GM21447 (cell line): ENCODE data around the gene FBXL13.
"Not testable (repeated sequence)": the region's sequence is repeated elsewhere in the genome, so short reads cannot be mapped to it uniquely, and the experiment has no call there.

Source experiments
- ATAC-seq: cut with Tn5 transposase; IDR thresholded peaks from one replicate; pipeline ENCODE4 v1.9.1; 2021; ENCODE audit not compliant: unreplicated experiment

FBXL13 gene

DNA sequence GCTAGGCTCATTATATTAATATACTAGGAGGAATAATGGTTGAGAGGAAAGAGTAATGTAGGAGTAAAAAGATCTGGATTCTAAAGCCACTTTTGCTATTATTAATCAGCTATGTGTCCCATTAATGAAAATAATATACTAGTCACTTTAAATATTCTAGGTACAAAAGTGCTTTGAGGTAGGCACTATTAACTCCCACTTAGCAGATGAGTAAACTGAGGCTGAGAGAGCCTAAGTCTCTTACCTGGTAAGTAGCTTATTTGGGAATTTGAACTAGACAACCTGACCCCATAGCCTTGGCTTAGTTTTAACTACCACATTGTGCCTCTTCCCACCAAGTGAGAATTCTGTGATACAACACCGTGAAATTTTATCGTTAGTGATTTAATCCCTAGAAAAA, 6.3 kb upstream of the FBXL13 start:
- ATAC-seq = no peak

DNA sequence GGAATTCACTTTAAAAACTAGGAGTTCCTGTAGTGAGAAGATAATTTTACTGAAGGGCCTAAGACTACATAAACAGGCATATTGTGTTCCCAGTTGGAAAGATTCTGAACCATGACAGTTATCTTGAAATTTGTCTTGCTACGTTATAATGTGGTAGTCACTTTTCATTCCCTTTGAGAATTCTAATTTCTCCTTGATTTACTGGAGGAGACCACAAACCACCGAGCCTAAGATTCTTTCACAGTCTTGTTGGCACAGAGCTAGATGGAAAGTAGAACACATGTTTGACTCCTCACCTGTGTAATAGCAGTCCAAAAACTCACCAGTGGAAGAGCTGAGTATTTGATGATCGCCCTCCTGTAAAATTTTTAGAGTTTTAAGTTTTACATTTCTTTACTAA, 5.2 kb upstream of the FBXL13 start:
- no peak for ATAC-seq

DNA sequence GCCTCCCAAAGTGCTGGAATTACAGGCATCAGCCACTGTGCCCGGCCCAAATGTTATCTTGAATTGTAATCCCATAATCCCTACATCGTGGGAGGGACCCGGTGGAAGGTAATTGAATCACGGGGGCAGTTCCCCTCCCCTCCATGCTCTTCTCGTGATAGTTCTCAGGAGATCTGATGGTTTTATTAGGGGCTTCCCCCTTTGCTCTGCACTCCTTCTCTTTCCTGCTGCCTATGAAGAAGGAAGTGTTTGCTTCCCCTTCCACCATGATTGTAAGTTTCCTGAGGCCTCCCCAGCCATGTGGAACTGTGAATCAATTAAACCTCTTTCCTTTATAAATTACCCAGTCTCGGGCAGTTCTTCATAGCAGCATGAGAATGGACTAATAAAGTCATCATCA, 3.6 kb upstream of the FBXL13 start:
- not testable (repeated sequence) for ATAC-seq

DNA sequence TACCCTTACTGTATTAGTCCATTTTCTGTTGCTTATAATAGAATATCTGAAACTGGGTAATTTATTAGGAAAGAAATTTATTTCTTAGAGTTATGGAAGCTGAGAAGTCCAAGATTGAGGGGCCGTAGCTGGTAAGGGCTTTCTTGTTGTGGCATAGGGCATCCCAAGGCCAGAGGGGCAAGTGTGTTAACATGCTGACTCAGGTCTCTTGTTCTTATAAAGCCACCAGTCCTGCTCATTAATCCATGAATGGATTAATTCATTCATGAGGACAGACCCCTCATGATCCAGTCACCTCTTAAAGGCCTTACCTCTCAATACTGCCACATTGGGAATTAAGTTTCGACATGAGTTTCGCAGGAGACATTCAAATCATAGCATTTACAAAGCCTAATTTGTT, 2.7 kb upstream of the FBXL13 start:
- no peak for ATAC-seq

DNA sequence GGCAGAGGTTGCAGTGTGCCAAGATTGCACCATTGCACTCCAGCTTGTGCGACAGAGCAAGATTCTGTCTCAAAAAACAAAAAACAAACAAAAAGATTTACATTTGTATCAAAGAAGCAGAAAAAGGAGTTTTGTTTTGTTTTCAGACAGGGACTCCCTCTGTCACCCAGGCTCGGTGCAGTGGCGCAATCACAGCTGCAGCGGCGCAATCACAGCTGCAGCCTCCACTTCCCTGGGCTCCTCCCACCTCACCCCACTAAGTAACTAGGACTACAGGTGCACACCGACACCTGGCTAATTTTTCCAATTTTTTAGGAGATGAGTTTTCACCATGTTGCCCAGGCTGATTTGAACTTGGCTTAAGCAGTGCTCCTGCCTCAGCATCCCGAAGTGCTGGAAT, 2.2 kb upstream of the FBXL13 start:
- ATAC-seq = no peak

DNA sequence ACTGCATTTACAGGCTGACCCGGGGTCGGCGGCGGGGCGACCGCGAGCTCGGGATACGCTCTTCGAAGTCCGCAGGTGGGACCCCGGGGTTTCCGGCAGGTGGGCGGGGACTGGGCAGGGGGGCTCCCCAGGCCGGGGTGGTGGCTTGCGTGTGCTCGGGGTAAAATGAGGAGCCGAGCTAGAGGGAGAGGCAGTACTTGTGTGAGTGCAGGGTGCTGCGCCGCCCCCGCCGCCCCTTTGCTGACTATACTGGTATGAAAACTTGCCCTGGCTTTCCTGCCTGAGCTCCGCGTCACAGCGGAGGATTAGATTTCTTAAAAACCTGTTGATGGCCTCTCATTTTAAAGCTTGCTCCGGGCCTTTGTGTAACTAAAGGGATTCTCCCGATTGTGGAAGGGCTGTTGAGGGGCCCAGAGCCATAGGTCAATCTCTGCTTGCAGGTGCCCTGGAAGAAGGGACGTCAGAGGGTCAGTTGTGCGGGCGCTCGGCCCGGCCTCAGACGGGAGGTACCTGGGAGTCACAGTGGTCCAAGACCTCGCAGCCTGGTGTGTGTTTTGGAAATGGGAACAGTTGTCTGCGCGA, 832 bp upstream of the FBXL13 start:
- ATAC-seq = peak; percentile 47

DNA sequence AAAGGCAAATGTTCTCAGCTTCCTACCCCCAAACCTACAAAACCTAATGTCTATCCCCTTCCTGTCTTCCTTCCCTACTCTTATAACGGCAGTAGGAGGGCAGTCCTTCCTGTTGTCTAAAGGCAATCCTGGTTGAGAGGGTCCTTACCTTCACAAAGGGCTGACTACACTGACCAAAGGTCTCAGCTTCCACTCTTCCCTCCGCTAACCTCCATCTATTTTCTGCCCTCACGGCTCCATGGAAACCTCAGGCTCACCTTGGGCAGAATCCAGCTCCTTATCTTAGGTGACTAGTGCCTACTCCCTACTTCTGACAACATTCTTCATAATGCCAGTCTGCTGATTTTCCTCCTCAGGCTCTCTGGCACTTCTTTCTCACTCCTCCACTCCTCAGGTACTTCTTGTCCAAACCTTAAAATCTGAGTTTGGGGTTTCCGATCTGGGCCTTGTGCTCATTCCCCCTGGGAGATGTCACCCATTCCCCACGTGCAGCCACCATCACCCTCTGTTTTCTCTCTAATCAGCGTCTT, 542 bp downstream of the FBXL13 start:
- ATAC-seq = no peak

DNA sequence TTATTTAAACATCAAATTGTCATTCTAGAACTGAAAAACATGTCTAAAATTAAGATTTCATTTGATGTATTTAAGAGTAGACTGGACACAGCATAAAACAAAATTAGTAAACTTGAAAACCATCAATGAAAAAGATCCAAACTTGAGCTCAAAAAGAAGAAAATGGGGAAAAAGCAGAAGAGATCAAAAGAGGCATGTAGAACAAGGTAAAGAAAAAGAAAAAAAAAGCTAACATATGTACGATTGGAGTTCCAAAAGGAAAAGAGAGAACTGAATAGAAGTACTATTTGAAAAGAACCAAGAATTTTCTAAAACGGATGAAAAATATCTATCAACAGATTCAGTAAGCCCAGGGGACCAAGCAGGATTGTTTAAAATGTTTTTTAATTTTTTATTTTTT, 3.6 kb downstream of the FBXL13 start:
- no peak for ATAC-seq

DNA sequence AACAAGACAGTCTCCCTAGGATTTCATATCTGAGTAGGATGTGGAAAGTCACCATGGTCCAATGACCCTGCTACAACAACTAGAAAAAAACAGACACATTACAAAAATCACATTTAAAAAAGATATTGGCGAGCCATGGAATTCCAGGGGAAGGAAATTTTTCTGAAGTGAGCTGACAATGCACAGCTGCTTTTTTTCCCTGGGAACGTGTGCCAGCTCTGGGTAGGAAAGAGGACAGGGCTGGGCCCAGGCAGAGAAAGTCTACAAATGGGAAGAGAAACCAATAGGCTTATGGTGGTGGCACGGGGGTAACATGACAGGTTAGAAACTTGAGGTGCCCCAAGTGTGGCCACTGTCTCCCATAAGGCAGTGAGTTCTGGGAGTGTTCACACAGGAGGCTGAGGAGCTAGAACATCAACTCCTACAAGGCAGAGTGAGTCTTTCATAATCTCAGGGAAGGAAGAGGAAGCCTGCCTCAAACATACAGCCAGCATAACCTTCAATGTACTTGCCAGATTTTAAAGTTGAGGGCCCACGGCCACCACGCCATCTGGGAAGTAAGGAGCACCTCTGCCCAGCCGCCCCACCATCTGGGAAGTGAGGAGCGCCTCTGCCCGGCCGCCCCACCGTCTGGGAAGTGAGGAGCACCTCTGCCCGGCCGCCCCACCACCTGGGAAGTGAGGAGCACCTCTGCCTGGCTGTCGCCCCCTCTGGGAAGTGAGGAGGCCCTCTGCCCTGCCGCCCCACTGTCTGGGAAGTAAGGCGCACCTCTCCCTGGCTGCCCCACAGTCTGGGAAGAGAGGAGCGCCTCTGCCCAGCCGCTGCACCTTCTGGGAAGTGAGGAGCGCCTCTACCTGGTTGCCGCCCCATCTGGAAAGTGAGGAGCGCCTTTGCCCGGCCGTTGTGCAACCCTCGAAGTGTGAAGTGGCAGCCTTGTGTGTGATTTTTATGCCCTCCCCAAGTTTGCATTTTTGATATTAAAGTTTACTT, 5.9 kb downstream of the FBXL13 start:
- ATAC-seq = no peak

DNA sequence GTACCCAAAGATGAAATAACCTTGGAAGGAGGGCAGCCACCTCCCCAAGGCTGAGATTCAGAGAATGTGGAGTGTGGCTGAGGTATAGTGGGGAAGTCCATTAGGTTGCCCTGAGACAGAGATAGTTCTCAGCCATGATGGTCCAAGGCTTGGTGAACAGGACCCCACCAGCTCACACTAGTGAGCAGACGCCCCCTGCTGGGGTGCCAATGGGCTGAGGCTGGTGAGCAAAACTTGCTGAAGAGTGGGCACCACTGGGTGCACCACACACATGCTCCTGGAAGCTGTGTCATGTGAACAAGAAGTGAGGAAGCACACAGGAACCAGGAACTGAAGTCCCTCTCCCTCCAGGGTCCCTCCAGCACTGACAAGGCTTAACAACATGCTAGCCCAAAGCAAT, 8.9 kb downstream of the FBXL13 start:
- ATAC-seq = no peak

DNA sequence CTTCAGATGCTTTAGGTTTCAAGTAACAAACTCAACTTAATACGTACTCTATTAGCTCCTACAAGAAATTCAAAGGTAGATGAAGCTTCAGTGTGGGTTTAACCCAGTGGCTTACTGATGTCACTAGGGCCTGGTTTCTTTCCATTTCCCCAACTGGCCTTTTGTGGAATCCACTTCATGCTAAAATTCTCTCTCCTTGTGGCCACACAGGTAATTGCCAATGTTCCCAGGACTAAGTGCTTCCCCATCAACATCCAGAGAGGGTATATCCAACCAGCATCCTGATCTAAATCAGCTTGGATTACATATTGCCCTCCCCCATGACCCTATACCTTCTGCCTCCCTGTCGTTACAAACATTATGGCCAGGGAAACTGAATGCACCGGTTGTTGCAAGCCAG, 10.7 kb downstream of the FBXL13 start:
- no peak for ATAC-seq

DNA sequence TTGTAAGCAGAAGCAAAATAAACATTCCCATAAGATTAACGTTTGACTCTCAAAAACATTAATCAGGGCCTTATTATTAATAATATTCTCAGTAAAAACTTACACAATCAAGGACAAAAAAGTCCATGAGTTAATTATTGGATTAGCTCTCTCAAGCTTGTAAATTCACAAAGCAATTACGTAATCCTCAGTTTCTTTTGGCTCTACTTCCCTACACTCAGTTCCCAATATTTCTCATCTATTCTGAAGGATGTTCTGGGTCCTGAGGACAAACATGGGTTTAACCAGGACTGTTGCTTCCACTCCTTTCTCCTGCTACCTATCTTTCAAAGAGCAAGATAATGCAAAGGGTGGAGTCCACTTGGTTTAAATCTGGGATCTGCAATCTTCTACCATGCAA, 15.1 kb downstream of the FBXL13 start:
- no peak for ATAC-seq

DNA sequence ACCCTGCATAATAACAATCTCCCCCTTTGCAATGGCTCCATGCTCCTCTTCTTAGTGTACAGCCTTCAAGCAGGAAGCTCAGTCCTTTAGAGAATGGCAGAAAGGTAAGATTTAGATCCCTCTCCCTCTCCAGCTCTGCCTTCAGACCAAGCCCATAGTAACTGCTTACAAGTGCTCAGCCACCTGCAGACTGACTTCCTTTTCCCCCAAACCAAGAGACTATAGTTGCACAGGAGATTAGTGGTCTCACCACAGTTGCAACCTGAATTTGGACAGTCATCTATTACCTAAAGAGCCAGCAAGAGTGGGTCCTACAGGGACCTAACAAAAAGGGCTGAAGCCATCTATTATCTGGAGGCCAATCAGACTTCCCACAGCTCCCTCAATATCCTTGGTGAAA, 16.5 kb downstream of the FBXL13 start:
- ATAC-seq = no peak

DNA sequence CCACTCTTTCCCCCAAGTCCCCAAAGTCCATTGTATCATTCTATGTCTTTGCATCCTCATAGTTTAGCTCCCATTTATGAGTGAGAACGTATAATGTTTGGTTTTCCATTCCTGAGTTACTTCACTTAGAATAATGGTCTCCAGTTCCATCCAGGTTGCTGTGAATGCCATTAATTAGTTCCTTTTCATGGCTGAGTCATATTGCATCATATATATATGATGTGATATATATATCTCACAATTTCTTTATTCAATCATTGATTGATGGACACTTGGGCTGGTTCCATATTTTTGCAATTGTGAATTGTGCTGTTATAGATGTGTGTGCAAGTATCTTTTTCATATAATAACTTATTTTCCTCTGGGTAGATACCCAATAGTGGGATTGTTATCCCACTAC, 18.6 kb downstream of the FBXL13 start:
- ATAC-seq = not testable (repeated sequence)

DNA sequence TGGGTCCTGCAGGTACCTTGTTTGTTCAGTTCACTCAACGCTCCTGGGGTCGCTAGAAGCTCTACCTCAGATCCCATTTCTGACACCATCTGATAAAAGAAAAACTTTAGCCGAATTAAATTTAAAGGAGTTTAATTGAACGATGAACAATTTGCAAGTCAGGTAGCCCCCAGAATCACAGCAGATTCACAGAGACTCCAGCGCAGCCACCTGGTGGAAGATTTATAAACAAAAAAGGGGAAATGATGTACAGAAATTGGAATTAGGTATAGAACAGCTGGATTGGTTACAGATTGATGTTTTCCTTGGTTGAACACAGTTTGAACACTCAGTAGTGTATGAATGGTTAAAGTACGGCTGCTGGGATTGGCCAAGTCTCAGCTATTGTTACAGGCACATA, 23.1 kb downstream of the FBXL13 start:
- ATAC-seq = no peak

DNA sequence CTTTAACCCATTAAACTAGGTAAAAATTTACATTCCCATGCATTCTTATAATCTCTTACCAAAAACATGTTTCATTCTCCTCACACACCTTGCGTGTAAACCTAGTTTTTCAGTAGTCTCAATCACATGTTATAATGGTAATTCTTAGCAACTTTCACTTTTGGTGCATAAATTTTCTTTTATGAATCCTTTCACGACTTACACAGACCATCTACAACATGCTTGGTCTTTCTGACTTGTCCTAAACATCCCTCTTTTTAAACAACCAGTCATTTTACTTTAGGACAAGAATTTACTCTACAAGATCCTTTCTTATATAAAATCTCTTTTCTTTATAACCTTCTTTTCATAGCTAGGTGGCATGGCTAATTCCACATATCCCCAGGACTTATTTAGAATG, 25.8 kb downstream of the FBXL13 start:
- ATAC-seq = no peak

DNA sequence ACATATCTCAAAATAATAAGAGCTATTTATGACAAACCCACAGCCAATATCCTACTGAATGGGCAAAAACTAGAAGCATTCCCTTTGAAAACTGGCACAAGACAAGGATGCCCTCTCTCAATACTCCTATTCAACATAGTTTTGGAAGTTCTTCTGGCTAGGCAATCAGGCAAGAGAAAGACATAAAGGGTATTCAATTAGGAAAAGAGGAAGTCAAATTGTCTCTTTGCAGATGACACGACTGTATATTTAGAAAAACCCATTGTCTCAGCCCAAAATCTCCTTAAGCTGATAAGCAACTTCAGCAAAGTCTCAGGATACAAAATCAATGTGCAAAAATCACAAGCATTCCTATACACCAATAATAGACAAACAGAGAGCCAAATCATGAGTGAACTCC, 32.8 kb downstream of the FBXL13 start:
- ATAC-seq = not testable (repeated sequence)

DNA sequence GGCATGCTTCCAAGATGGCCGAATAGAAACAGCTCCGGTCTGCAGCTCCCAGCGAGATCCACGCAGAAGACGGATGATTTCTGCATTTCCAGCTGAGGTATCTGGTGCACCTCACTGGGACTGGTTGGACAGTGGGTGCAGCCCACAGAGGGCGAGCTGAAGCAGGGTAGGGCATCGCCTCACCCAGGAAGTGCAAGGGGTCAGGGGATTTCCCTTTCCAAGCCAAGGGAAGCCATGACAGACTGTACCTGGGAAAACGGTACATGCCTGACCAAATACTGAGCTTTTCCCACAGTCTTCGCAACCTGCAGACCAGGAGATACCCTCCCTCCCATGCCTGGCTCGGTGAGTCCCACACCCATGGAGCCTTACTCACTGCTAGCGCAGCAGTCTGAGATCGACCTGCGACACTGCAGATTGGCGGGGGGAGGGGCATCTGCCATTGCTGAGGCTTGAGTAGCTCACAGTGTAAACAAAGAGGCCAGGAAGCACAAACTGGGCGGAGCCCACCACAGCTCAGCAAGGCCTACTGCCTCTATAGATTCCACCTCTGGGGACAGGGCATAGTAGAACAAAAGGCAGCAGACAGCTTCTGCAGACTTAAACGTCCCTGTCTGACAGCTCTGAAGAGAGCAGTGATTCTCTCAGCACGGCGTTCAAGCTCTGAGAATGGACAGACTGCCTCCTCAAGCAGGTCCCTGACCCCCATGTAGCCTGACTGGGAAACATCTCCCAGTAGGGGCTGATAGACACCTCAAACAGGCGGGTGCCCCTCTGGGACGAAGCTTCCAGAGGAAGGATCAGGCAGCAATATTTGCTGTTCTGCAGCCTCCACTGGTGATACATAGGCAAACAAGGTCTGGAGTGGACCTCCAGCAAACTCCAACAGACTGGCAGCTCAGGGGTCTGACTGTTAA, 36.5 kb downstream of the FBXL13 start:
- not testable (repeated sequence) for ATAC-seq

DNA sequence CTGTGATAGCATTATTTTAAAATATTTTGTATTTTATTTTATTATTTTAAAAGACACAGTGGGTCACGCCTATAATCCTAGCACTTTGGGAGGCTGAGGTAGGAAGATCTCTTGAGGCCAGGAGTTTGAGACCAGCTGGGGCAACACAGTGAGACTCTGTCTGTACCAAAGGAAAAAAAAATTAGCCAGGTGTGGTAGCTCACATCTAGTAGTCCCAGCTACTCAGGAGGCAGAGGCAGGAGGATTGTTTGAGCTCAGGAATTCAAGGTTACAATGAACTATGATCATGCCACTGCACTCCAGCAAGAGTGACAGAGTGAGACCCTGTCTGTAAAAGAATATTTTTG, 37.1 kb downstream of the FBXL13 start:
- ATAC-seq = no peak

DNA sequence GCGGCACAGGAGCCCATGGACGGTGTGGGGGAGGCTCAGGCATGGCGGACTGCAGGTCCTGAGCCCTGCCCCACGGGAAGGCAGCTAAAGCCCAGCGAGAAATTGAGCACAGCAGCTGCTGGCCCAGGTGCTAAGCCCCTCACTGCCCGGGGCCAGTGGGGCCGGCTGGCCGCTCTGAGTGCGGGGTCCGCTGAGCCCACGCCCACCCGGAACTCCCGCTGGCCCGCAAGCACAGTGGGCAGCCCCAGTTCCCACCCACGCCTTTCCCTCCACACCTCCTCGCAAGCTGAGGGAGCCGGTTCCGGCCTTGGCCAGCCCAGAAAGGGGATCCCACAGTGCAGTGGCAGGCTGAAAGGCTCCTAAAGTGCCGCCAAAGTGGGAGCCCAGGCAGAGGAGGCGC, 40.3 kb downstream of the FBXL13 start:
- ATAC-seq = not testable (repeated sequence)

DNA sequence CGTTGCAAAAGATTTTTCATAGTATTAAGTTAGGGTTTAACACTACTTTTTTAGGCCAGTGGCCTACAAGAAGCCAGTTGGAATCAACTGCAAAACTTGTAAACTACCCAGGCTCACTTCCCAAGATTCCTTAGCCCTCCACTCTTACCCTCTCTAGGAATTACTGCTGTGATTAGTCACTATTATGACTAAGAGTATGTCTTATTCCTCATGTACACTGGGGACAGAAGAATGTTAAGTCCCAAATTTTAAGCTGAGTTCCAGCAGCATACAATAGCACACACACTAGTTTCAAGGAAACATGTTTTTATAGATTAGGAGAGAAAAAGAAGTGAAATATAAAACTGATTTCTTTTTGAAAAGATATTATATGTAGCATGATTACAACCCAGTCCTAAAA, 42.8 kb downstream of the FBXL13 start:
- ATAC-seq = no peak
